GM12892 (cell line): ENCODE measurements around the gene PPDPF.
A peak's percentile ranks its signal among the peaks of the same experiment; 100 is the strongest.

ENCODE experiments used
- DNase-seq: peaks from one replicate; pipeline ENCODE4 v3.0.0; 2011; ENCODE audit not compliant: insufficient read length
- FAIRE-seq: peaks from 2 replicates; lab custom pipeline; 2011; peaks lifted over from hg19 to GRCh38; lab: Jason Lieb, UNC
- POLR2A ChIP-seq: IDR thresholded peaks from 2 replicates; pipeline ENCODE4 v1.6.1; 2011; ENCODE audit warnings: low read depth, low read length, control low read depth
- POLR2AphosphoS5 ChIP-seq: IDR thresholded peaks from 2 replicates; pipeline ENCODE4 v1.6.1; 2011; ENCODE audit warnings: low read depth, low read length, control low read depth
- TAF1 ChIP-seq: IDR thresholded peaks from 2 replicates; pipeline ENCODE4 v1.6.1; 2011; ENCODE audit warnings: low read depth, mild to moderate bottlenecking, control low read depth, low read length, borderline replicate concordance

Gene PPDPF

DNA sequence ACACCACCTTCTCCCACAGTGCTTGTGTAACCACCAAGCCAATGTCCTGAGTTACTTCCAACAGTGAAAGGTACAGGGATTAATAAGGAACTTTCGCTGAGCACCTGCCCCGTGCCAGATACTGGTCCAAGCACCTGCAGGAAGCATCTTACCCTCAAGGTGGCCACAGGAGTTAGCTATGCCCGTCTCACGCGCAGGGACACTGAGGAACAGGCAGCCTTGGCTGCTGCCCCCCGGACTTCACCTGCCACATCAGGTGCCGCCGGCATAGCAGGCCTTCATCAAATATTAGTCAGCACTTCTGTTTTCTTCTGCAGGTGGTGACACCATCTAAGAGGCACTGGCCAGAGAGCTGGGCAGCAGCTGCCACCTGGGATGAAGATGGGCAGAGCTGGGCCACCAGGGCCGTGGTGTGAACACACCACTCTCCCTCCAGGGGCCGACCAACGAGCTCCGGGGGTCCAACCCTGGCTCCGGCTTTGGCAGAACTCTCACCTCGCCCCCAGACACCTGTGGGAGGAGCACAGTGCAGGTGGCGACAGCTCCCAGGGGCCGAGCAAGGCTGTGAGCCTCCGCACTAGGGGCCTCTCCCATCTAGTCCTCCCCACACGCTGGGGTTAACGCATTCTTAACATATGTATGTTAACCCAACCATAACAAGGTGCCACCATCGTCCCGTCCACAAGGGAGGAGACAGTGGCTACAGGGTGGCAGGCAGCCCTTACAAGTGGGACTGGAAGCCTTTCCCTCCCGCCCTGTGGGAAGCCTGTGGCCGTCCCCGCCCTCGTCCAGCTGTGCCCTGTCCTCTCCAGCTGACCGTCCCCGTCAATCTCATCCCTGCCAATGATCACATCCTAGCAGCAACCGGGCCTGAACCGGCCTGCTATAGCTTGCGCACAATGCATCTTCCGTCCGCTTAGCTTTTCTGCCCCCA lies 2.9 kb upstream of the PPDPF start:
- no peak for TF ChIP-seq POLR2AphosphoS5
- no peak for TF ChIP-seq TAF1
- TF ChIP-seq POLR2A = no peak
- DNase-seq = no peak
- FAIRE-seq = no peak

- no peak for DNase-seq
- no peak for TF ChIP-seq POLR2A
- TF ChIP-seq POLR2AphosphoS5 = no peak
- no peak for TF ChIP-seq TAF1
- FAIRE-seq = no peak
Observed at GRCh38 chr20:63518351-63518861, 2.2 kb upstream of the PPDPF start.

GRCh38 chr20:63518946-63519667 lies 1.5 kb upstream of the PPDPF start:
- FAIRE-seq (no peak), DNase-seq (no peak)
- TF ChIP-seq POLR2AphosphoS5 = no peak
- no peak for TF ChIP-seq POLR2A
- TF ChIP-seq TAF1 = no peak

DNA sequence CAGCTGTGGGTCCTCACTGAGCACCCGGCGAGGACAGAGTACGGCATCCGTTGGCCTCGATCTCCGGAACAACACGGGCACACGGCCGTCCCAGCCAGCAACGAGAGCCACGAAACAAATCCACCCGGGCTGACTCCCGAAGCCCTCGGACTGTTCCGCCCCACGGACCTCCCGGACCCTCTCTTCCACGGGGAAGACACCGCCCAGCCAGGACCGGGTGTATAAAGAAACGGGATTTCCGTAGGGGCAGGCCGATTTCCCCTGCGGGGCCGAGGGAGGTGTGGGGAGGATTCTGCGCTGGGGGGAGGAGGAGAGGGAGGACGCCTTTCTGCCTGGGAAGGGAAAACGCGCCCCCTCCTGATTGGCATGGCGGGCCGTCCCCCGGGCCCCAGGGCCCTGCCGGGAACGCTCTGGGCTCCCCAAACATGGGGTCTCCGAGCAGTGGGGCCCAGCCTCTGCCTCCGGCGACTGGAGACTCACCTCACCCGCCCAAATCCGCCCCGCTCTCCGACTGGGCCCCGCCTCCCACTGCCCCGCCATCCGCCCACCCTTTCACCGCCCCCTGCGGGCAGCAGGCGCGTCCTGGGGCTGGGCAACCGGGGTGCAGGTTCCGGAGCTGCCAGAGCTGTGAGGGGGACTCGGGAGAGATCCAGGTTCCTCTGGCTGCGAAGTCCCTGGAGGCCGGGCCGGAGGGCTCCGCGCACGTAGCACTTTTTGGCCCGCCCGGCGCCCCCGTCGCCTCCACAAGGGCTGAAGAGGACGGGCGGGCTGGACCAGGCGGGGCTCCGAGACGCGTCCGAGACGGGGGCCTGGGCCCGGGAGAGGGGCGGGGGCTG lies 679 bp upstream of the PPDPF start:
- FAIRE-seq (peak; percentile 9), DNase-seq (peak; percentile 72)
- TF ChIP-seq TAF1 = no peak
- no peak for TF ChIP-seq POLR2AphosphoS5
- no peak for TF ChIP-seq POLR2A

DNA sequence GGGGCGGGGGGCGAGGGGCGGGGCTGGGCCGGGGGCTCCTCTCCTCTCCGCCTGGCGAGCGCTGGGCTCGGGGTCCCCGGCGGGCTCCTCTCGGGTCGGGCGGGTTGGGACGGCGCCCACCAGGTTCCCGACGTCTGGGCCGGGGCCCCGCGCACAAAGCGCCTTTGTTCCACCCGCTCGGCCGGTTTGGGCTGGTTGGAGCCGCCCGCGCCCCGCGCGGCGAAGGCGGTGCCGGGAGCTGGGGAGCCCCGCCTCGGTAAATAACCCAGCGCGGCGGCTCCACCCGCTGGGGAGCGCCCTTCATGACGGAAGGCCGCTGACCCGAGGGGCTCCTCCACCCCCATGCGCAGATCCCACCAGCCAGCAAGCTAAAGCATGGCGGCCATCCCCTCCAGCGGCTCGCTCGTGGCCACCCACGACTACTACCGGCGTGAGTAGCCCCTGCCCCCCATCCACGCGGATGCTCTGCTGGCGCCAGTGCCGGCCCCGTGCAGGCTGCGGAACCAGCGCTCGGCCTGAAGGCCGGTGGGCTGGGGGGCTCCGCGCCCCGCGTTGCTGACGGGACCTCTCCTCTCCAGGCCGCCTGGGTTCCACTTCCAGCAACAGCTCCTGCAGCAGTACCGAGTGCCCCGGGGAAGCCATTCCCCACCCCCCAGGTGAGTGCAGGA lies 503 bp downstream of the PPDPF start:
- DNase-seq (peak; percentile 89), FAIRE-seq (peak; percentile 90)
- peak; percentile 10; the same call in 1 of the 2 replicates for TF ChIP-seq POLR2AphosphoS5
- no peak for TF ChIP-seq TAF1
- peak; percentile 46 for TF ChIP-seq POLR2A

- TF ChIP-seq POLR2AphosphoS5 = no peak
- no peak for TF ChIP-seq TAF1
- no peak for TF ChIP-seq POLR2A
- FAIRE-seq (no peak), DNase-seq (no peak)
Observed at GRCh38 chr20:63521602-63522001, 1.0 kb downstream of the PPDPF start.

GRCh38 chr20:63522091-63522868 lies 1.7 kb downstream of the PPDPF start:
- TF ChIP-seq POLR2A (peak; percentile 1; the same call in 1 of the 2 replicates), POLR2AphosphoS5 (no peak)
- FAIRE-seq = no peak
- DNase-seq = no peak

DNA sequence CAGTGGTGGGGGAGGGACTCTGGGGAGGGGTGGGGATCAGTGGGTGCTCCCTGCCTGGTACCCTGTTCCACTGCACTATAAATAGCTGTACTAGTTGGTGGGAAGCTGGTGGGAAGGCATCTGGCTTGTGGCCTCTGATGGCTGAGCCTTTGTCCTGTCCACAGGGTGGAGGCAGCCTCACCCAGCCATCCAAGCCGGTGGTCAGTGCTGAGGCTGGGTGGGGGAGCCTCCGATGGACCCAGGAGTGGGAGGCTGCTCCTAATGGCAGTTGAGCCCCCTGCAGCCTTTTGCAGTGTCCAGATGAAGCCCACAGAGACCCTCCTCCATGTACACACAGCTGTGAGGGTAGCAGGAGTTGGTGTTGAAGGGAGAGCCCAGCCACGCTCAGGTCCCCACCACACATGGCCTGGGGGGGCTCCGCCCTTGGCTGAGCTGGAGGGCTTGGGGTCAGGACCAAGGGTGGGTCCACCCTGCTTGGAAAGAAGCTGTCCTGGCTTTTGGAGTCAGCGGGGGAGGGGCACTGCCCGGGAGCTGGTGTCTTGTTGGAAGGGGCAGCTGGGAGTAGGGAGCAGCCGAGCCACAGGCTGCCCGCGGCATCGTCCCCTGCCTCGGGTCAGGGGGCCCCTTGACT lies 2.5 kb downstream of the PPDPF start:
- peak; percentile 28; the same call in 1 of the 2 replicates for TF ChIP-seq POLR2AphosphoS5
- TF ChIP-seq POLR2A = peak; percentile 43; the same call in 1 of the 2 replicates
- TF ChIP-seq TAF1 = no peak
- FAIRE-seq = no peak
- DNase-seq = no peak

DNA sequence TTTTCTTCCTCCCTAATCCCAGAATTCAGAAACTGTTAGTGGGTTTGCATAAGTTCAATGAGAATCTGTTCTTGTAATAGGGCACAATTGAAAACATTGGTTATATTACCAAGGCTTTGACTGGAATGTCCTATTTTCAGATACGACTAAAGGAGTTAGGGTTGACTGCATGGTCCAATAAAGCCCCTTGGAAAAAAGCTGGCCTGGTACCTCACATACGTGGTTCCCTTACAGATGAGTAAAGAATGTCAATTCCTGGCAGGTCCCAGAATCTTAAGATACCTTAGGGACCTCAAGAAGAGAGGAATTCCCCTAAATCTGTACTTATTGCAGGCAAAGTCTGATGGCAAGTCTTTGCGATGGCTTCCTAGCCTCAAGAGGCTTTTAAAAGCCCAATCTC lies 4.6 kb downstream of the PPDPF start:
- no peak for TF ChIP-seq TAF1
- no peak for TF ChIP-seq POLR2AphosphoS5
- TF ChIP-seq POLR2A = peak; percentile 1; the same call in 1 of the 2 replicates
- no peak for DNase-seq

DNA sequence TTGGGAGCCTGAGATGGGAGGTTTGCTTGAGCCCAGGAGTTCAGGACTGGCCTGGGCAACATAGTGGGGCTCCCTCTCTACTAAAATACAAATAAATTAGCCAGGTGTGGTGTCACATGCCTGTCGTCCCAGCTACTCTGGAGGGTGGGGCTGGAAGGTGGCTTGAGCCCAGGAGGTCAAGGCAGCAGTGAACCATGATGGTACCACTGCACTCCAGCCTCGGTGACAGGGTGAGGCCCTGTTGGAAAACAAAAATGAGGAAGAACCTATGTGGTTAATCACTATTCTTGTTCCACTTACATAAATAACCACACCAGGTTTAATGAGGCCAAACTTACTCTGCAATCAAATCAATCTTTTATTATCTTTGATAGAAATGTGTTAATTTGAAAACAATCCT lies 5.4 kb downstream of the PPDPF start:
- FAIRE-seq (no peak), DNase-seq (no peak)
- TF ChIP-seq POLR2AphosphoS5 (no peak), TAF1 (no peak), POLR2A (peak; percentile 49; the same call in 1 of the 2 replicates)

More for the DNA sequence above, 4.6 kb downstream of the PPDPF start:
- FAIRE-seq = no peak
